ENCODE measurements around the gene CMTM7.

The CMTM7 gene

GRCh38 chr3:32423956-32424557 lies 32.4 kb downstream of the CMTM7 start:
- Histone ChIP-seq H3K79me2 (ENCODE audit: control insufficient read depth, low read length) (no peaks in the 10 kb centered on the region), H4K20me1 (ENCODE audit: control insufficient read depth, insufficient read depth, low read depth, low read length) (no peaks in the 10 kb centered on the region), H3K27me3 (ENCODE audit: control insufficient read depth, low read length) (no peaks in the 10 kb centered on the region), H3K36me3 (ENCODE audit: control insufficient read depth, low read length) (no peaks in the 10 kb centered on the region), H3K4me3 (ENCODE audit: low read length) (no peak overlapping the region), H3K9me2 (replicated peaks; ENCODE audit: control insufficient read depth, low read length) (no peaks in the 10 kb centered on the region), H3F3A (ENCODE audit: control insufficient read depth, insufficient read depth) (no peaks in the 10 kb centered on the region), H3K4me1 (ENCODE audit: control insufficient read depth, low read length) (peaks cover 71% of the 10 kb centered on the region), H3K9me3 (ENCODE audit: control insufficient read depth, insufficient read depth, low read length) (no peaks in the 10 kb centered on the region), H3K4me2 (ENCODE audit: low read length) (no peak overlapping the region), H3K27ac (ENCODE audit: low read depth, low read length) (no peak overlapping the region)
- TF ChIP-seq EZH2phosphoT487 (IDR thresholded peaks at IDR 0.05; ENCODE audit: borderline replicate concordance, low read length): no peak

GRCh38 chr3:32424581-32425250 lies 33.1 kb downstream of the CMTM7 start:
- Histone ChIP-seq H3K9me3 (ENCODE audit: control insufficient read depth, insufficient read depth, low read length) (no peaks in the 10 kb centered on the region), H3K4me2 (ENCODE audit: low read length) (no peak overlapping the region), H3K9me2 (replicated peaks; ENCODE audit: control insufficient read depth, low read length) (no peaks in the 10 kb centered on the region), H3K27ac (ENCODE audit: low read depth, low read length) (no peak overlapping the region), H3K36me3 (ENCODE audit: control insufficient read depth, low read length) (no peaks in the 10 kb centered on the region), H3K27me3 (ENCODE audit: control insufficient read depth, low read length) (no peaks in the 10 kb centered on the region), H4K20me1 (ENCODE audit: control insufficient read depth, insufficient read depth, low read depth, low read length) (no peaks in the 10 kb centered on the region), H3K79me2 (ENCODE audit: control insufficient read depth, low read length) (no peaks in the 10 kb centered on the region), H3K4me1 (ENCODE audit: control insufficient read depth, low read length) (peaks cover 71% of the 10 kb centered on the region), H3F3A (ENCODE audit: control insufficient read depth, insufficient read depth) (no peaks in the 10 kb centered on the region), H3K4me3 (ENCODE audit: low read length) (no peak overlapping the region)
- no peak for TF ChIP-seq CTCF (IDR thresholded peaks at IDR 0.05; ENCODE audit: low read depth, low read length, poor library complexity, severe bottlenecking)
- TF ChIP-seq EZH2phosphoT487 (IDR thresholded peaks at IDR 0.05; ENCODE audit: borderline replicate concordance, low read length): no peak

- no peaks in the 10 kb centered on the region for H3K9me3 ChIP-seq (ENCODE audit: control insufficient read depth, insufficient read depth, low read length)
- H3F3A ChIP-seq (ENCODE audit: control insufficient read depth, insufficient read depth): no peaks in the 10 kb centered on the region
- H3K27me3 ChIP-seq (ENCODE audit: control insufficient read depth, low read length): no peaks in the 10 kb centered on the region
- no peaks in the 10 kb centered on the region for H3K79me2 ChIP-seq (ENCODE audit: control insufficient read depth, low read length)
- 0 out of 2 replicates have a peak overlapping the region, but pooled peaks have one; percentile 13 for H3K4me3 ChIP-seq (ENCODE audit: low read length)
- H3K4me1 ChIP-seq (ENCODE audit: control insufficient read depth, low read length): peaks cover 60% of the 10 kb centered on the region
- no peaks in the 10 kb centered on the region for H4K20me1 ChIP-seq (ENCODE audit: control insufficient read depth, insufficient read depth, low read depth, low read length)
- H3K36me3 ChIP-seq (ENCODE audit: control insufficient read depth, low read length): no peaks in the 10 kb centered on the region
- H3K27ac ChIP-seq (ENCODE audit: low read depth, low read length): no peak overlapping the region
- TF ChIP-seq CTCF (IDR thresholded peaks at IDR 0.05; ENCODE audit: low read depth, low read length, poor library complexity, severe bottlenecking): no peak
- TF ChIP-seq EZH2phosphoT487 (IDR thresholded peaks at IDR 0.05; ENCODE audit: borderline replicate concordance, low read length): no peak
- peak overlapping the region; percentile 51 for H3K4me2 ChIP-seq (ENCODE audit: low read length)
- no peaks in the 10 kb centered on the region for H3K9me2 ChIP-seq (replicated peaks; ENCODE audit: control insufficient read depth, low read length)
Measured at GRCh38 chr3:32428092-32429068, 36.7 kb downstream of the CMTM7 start.

Measured in DOHH2 (cell line).